H9 (cell line): Measurements from ENCODE around the gene BTBD7. TPM values are rescaled to one million over a fixed set of nuclear protein-coding genes. Genes with fewer than 3 reads are reported as not detected.

ENCODE experiments used
- DNase-seq: peaks from one replicate; pipeline ENCODE4 v3.0.0-alpha.2; 2017
- H2AFZ ChIP-seq: one replicate; pipeline ENCODE4 v1.6.1; 2013; ENCODE audit warnings: mild to moderate bottlenecking, low read length, control low read depth, moderate library complexity
- H2AK5ac ChIP-seq: 2 replicates; pipeline ENCODE4 v1.6.1; 2013; ENCODE audit warnings: low read length, control low read depth, mixed read lengths; ENCODE audit not compliant: insufficient read length
- H2BK120ac ChIP-seq: one replicate; pipeline ENCODE4 v1.6.1; 2013; ENCODE audit warnings: low read depth, mild to moderate bottlenecking, low read length, control low read depth, inconsistent platforms; ENCODE audit not compliant: poor library complexity, severe bottlenecking
- H2BK12ac ChIP-seq: 2 replicates; pipeline ENCODE4 v1.6.1; 2013; ENCODE audit warnings: low read length, control low read depth, mixed read lengths, low read depth; ENCODE audit not compliant: insufficient read length
- H2BK15ac ChIP-seq: 2 replicates; pipeline ENCODE4 v1.6.1; 2013; ENCODE audit warnings: low read depth, low read length, control low read depth
- H2BK20ac ChIP-seq: one replicate; pipeline ENCODE4 v1.6.1; 2013; ENCODE audit warnings: low read depth, mild to moderate bottlenecking, low read length, control low read depth, inconsistent platforms; ENCODE audit not compliant: poor library complexity, severe bottlenecking
- H2BK5ac ChIP-seq: 2 replicates; pipeline ENCODE4 v1.6.1; 2013; ENCODE audit warnings: low read length, control low read depth, mixed read lengths; ENCODE audit not compliant: insufficient read length
- H3K14ac ChIP-seq: 2 replicates; pipeline ENCODE4 v1.6.1; 2013; ENCODE audit warnings: low read length, control low read depth; ENCODE audit not compliant: insufficient read depth
- H3K18ac ChIP-seq: 2 replicates; pipeline ENCODE4 v1.6.1; 2013; ENCODE audit warnings: low read depth, mild to moderate bottlenecking, mixed read lengths, low read length, control low read depth; ENCODE audit not compliant: insufficient read length
- H3K23ac ChIP-seq: 2 replicates; pipeline ENCODE4 v1.6.1; 2013; ENCODE audit warnings: low read length, control low read depth, mixed read lengths, low read depth; ENCODE audit not compliant: insufficient read length
- H3K23me2 ChIP-seq: 2 replicates; pipeline ENCODE4 v1.6.1; 2013; ENCODE audit warnings: low read depth, mild to moderate bottlenecking, mixed read lengths, low read length, control low read depth; ENCODE audit not compliant: insufficient read length, poor library complexity, severe bottlenecking
- H3K27ac ChIP-seq: 2 replicates; pipeline ENCODE4 v1.5.1; 2013; ENCODE audit warnings: low read length, control low read depth, mixed read lengths, low read depth; ENCODE audit not compliant: insufficient read length
- H3K27me3 ChIP-seq: 2 replicates; pipeline ENCODE4 v1.6.1; 2013; ENCODE audit warnings: low read length, control low read depth, inconsistent platforms; ENCODE audit not compliant: insufficient read depth
- H3K4ac ChIP-seq: 2 replicates; pipeline ENCODE4 v1.6.1; 2013; ENCODE audit warnings: low read depth, mild to moderate bottlenecking, control low read depth, inconsistent platforms, low read length, moderate library complexity
- H3K4me1 ChIP-seq: 2 replicates; pipeline ENCODE4 v1.6.1; 2013; ENCODE audit warnings: low read length, control low read depth, inconsistent platforms; ENCODE audit not compliant: insufficient read depth
- H3K4me2 ChIP-seq: 2 replicates; pipeline ENCODE4 v1.6.1; 2013; ENCODE audit warnings: low read length, control low read depth, mixed read lengths; ENCODE audit not compliant: insufficient read length, insufficient read depth
- H3K56ac ChIP-seq: 2 replicates; pipeline ENCODE4 v1.6.1; 2013; ENCODE audit warnings: low read depth, mild to moderate bottlenecking, mixed read lengths, low read length, control low read depth; ENCODE audit not compliant: insufficient read length
- H3K79me1 ChIP-seq: 2 replicates; pipeline ENCODE4 v1.6.1; 2013; ENCODE audit warnings: low read depth, mild to moderate bottlenecking, moderate library complexity, low read length, control low read depth, inconsistent platforms; ENCODE audit not compliant: insufficient read depth, poor library complexity, severe bottlenecking
- H3K79me2 ChIP-seq: 2 replicates; pipeline ENCODE4 v1.6.1; 2013; ENCODE audit warnings: low read length, control low read depth, inconsistent platforms; ENCODE audit not compliant: insufficient read depth
- H3K9ac ChIP-seq: 2 replicates; pipeline ENCODE4 v1.6.1; 2013; ENCODE audit warnings: low read length, control low read depth, mixed read lengths; ENCODE audit not compliant: insufficient read length; ENCODE audit errors: extremely low read depth
- H3K9me3 ChIP-seq: one replicate; pipeline ENCODE4 v1.6.1; 2013; ENCODE audit warnings: low read depth, low read length, inconsistent platforms; ENCODE audit not compliant: control insufficient read depth
- H3T11ph ChIP-seq: one replicate; pipeline ENCODE4 v1.6.1; 2013; ENCODE audit warnings: mild to moderate bottlenecking, low read length, control low read depth, inconsistent platforms
- H4K20me1 ChIP-seq: one replicate; pipeline ENCODE4 v1.6.1; 2013; ENCODE audit not compliant: control insufficient read depth, insufficient read length, insufficient read depth
- H4K5ac ChIP-seq: 2 replicates; pipeline ENCODE4 v1.6.1; 2013; ENCODE audit warnings: low read depth, mild to moderate bottlenecking, mixed read lengths, low read length, control low read depth; ENCODE audit not compliant: insufficient read length
- H4K8ac ChIP-seq: replicated peaks from 2 replicates; pipeline ENCODE4 v1.6.1; 2013; ENCODE audit warnings: low read length, control low read depth, mixed read lengths, low read depth; ENCODE audit not compliant: insufficient read length
- H4K91ac ChIP-seq: 2 replicates; pipeline ENCODE4 v1.6.1; 2013; ENCODE audit warnings: low read depth, mild to moderate bottlenecking, moderate library complexity, mixed read lengths, low read length, control low read depth; ENCODE audit not compliant: insufficient read length
- H3K27ac Mint-ChIP-seq, 3 experiments: 2 replicates in 2 of 3; 3 replicates in 1 of 3; pipeline ENCODE4 v1.8.0; 2020 to 2021; ENCODE audit warnings: mixed read lengths in 3 of 3, mild to moderate bottlenecking in 1 of 3, moderate library complexity in 1 of 3
- H3K27me3 Mint-ChIP-seq: 2 replicates; pipeline ENCODE4 v1.8.0; 2021; ENCODE audit warnings: low read depth, mild to moderate bottlenecking, moderate library complexity, mixed read lengths
- H3K36me3 Mint-ChIP-seq, 3 experiments: 2 replicates in 2 of 3; 3 replicates in 1 of 3; pipeline ENCODE4 v1.8.0; 2020 to 2021; ENCODE audit warnings: low read depth in 3 of 3, mixed read lengths in 3 of 3; ENCODE audit not compliant: insufficient read depth in 1 of 3
- H3K4me1 Mint-ChIP-seq, 2 experiments: 2 replicates each; pipeline ENCODE4 v1.8.0; 2020; ENCODE audit warnings: mixed read lengths in 2 of 2
- H3K4me3 Mint-ChIP-seq, 2 experiments: 2 replicates in 1 of 2; 3 replicates in 1 of 2; pipeline ENCODE4 v1.8.0; 2020 to 2021; ENCODE audit warnings: mild to moderate bottlenecking in 2 of 2, mixed read lengths in 2 of 2, moderate library complexity in 1 of 2
- H3K9me3 Mint-ChIP-seq, 2 experiments: 2 replicates in 1 of 2; 3 replicates in 1 of 2; pipeline ENCODE4 v1.8.0; 2020; ENCODE audit warnings: mild to moderate bottlenecking in 2 of 2, mixed read lengths in 2 of 2, moderate library complexity in 1 of 2
- CTCF ChIP-seq: fragments of 200-600 bp; sonication (generic); conservative IDR thresholded peaks from 3 replicates; pipeline ENCODE4 v1.8.0; 2021; ENCODE audit warnings: antibody characterized with exemption, mild to moderate bottlenecking
- total RNA-seq: library from RNA; stranded (reverse); gene quantifications from 2 replicates; pipeline ENCODE4 v1.2.1, GENCODE V29; 2021

Gene BTBD7
- total RNA-seq, 1 experiment from 2014 or later = 44.1 TPM

GRCh38 chr14:93220509-93220908, 112.3 kb downstream of the BTBD7 start:
- H4K20me1 ChIP-seq = no peaks in the 10 kb centered on the region
- no peak overlapping the region for H2BK12ac ChIP-seq
- H2AK5ac ChIP-seq = no peak overlapping the region
- H2BK20ac ChIP-seq = no peak overlapping the region
- no peak overlapping the region for H4K8ac ChIP-seq
- H3K79me1 ChIP-seq = no peaks in the 10 kb centered on the region
- no peak overlapping the region for H3K9ac ChIP-seq
- no peak overlapping the region for H3K56ac ChIP-seq
- no peak for TF ChIP-seq CTCF
- Mint-ChIP-seq H3K27me3 (no peaks in the 10 kb centered on the region), H3K27ac (no peak overlapping the region), H3K9me3 (no peaks in the 10 kb centered on the region), H3K4me3 (no peak overlapping the region), H3K36me3 (peaks cover 25 to 65% (median 64%) of the 10 kb centered on the region in 3 experiments; a peak in 6 of 7 replicates), H3K4me1 (no peaks in the 10 kb centered on the region)
- no peak overlapping the region for H3K4me2 ChIP-seq
- no peak overlapping the region for H4K91ac ChIP-seq
- no peaks in the 10 kb centered on the region for H3K27me3 ChIP-seq
- no peak overlapping the region for H3T11ph ChIP-seq
- H2BK120ac ChIP-seq = no peak overlapping the region
- H2BK15ac ChIP-seq = no peak overlapping the region
- no peak overlapping the region for H3K14ac ChIP-seq
- DNase-seq = no peak
- H3K18ac ChIP-seq = no peak overlapping the region
- H2BK5ac ChIP-seq = no peak overlapping the region
- no peak overlapping the region for H3K23ac ChIP-seq
- H3K23me2 ChIP-seq = no peaks in the 10 kb centered on the region
- H3K4me1 ChIP-seq = no peaks in the 10 kb centered on the region
- no peaks in the 10 kb centered on the region for H3K9me3 ChIP-seq
- H3K27ac ChIP-seq = no peak overlapping the region
- no peak overlapping the region for H4K5ac ChIP-seq
- no peak overlapping the region for H2AFZ ChIP-seq
- H3K4ac ChIP-seq = no peak overlapping the region
- no peaks in the 10 kb centered on the region for H3K79me2 ChIP-seq
